Colon (tissue), 2 donors: ENCODE measurements around the gene WWTR1.

Experiments used
- FAIRE-seq: peaks from 2 replicates; lab custom pipeline; 2012; peaks lifted over from hg19 to GRCh38; lab: Jason Lieb, UNC
- donor health status: control.
- donor health status: control.

WWTR1 gene

GRCh38 chr3:149621218-149622005 is 36.4 kb downstream of the WWTR1 start:
- no peak for FAIRE-seq

- no peak for FAIRE-seq
Measured at GRCh38 chr3:149620291-149621020, 37.4 kb downstream of the WWTR1 start.

GRCh38 chr3:149619136-149619535 is 38.7 kb downstream of the WWTR1 start:
- no peak for FAIRE-seq

GRCh38 chr3:149618151-149619123 is 39.4 kb downstream of the WWTR1 start:
- no peak for FAIRE-seq

- FAIRE-seq, result no peak
Measured at GRCh38 chr3:149615731-149616221, 42.0 kb downstream of the WWTR1 start.

GRCh38 chr3:149613988-149614387 is 43.8 kb downstream of the WWTR1 start:
- no peak for FAIRE-seq

- FAIRE-seq, result no peak
Measured at GRCh38 chr3:149612456-149612855, 45.4 kb downstream of the WWTR1 start.

GRCh38 chr3:149611149-149611548 is 46.7 kb downstream of the WWTR1 start:
- no peak for FAIRE-seq

GRCh38 chr3:149610351-149611105 is 47.3 kb downstream of the WWTR1 start:
- no peak for FAIRE-seq

GRCh38 chr3:149609595-149609994 is 48.2 kb downstream of the WWTR1 start:
- no peak for FAIRE-seq

- no peak for FAIRE-seq
Measured at GRCh38 chr3:149608987-149609386, 48.8 kb downstream of the WWTR1 start.

- FAIRE-seq, result no peak
Measured at GRCh38 chr3:149605902-149606301, 51.9 kb downstream of the WWTR1 start.

- no peak for FAIRE-seq
Measured at GRCh38 chr3:149604125-149604875, 53.5 kb downstream of the WWTR1 start.

GRCh38 chr3:149603126-149604074 is 54.4 kb downstream of the WWTR1 start:
- FAIRE-seq, result no peak

- no peak for FAIRE-seq
Measured at GRCh38 chr3:149600634-149601033, 57.2 kb downstream of the WWTR1 start.

GRCh38 chr3:149599236-149599635 is 58.6 kb downstream of the WWTR1 start:
- no peak for FAIRE-seq

GRCh38 chr3:149596134-149596770 is 61.6 kb downstream of the WWTR1 start:
- no peak for FAIRE-seq

GRCh38 chr3:149593418-149594160 is 64.2 kb downstream of the WWTR1 start:
- FAIRE-seq, result no peak
